Cardiac septum (tissue), 1 donor: ENCODE measurements around the gene IBA57. TPM values are rescaled to one million over a fixed set of nuclear protein-coding genes. Genes with fewer than 3 reads are reported as not detected.
A peak's percentile ranks its signal among the peaks of the same experiment; 100 is the strongest.
"Not testable (repeated sequence)": the region's sequence is repeated elsewhere in the genome, so short reads cannot be mapped to it uniquely, and the experiment has no call there.

ENCODE experiments used
- DNase-seq: peaks from one replicate; pipeline ENCODE4 v3.0.0-alpha.2; 2020; ENCODE audit warnings: low spot score
- intact Hi-C: fragments of 100-400 bp; cut with DNase I; formaldehyde crosslinking; loops from one replicate; pipeline ENCODE4 v1.14.0; 2022
- total RNA-seq: library from RNA; stranded (reverse); fragmentation: NEBNext Ultra II Directional; extraction: Animal tissue kit (Norgen Biotek cat#: 25700); gene quantifications from one replicate; pipeline ENCODE4 v1.2.1, GENCODE V29; 2021
- donor health status: DM: no; HTN: no; CAD: no.

The IBA57 gene
- total RNA-seq, 1 donor from 2014 or later: 16.6 TPM

- DNase-seq: peak; percentile 35
- intact Hi-C loops: no loop called here
Measured at GRCh38 chr1:228178737-228179684, 13.4 kb downstream of the IBA57 start.

- intact Hi-C loops: no loop called here
- DNase-seq: no peak
Measured at GRCh38 chr1:228180271-228180958, 14.8 kb downstream of the IBA57 start.

GRCh38 chr1:228180959-228181644 is 15.5 kb downstream of the IBA57 start:
- no peak for DNase-seq
- intact Hi-C loops: no loop called here

- DNase-seq: no peak
- intact Hi-C loops: no loop called here
Measured at GRCh38 chr1:228181645-228182034, 16.0 kb downstream of the IBA57 start.

GRCh38 chr1:228182296-228183030 is 16.9 kb downstream of the IBA57 start:
- intact Hi-C loops: no loop called here
- DNase-seq: no peak

GRCh38 chr1:228184152-228184551 is 18.5 kb downstream of the IBA57 start:
- intact Hi-C loops: no loop called here

GRCh38 chr1:228185641-228185965 is 20.0 kb downstream of the IBA57 start:
- intact Hi-C loops: no loop called here
- no peak for DNase-seq

More at GRCh38 chr1:228184152-228184551, 18.5 kb downstream of the IBA57 start:
- no peak for DNase-seq

- intact Hi-C loops: not testable (repeated sequence)
Measured at GRCh38 chr1:228188249-228188648, 22.6 kb downstream of the IBA57 start.

GRCh38 chr1:228190182-228190581 is 24.6 kb downstream of the IBA57 start:
- intact Hi-C loops: no loop called here
- no peak for DNase-seq

More at GRCh38 chr1:228188249-228188648, 22.6 kb downstream of the IBA57 start:
- DNase-seq: not testable (repeated sequence)

GRCh38 chr1:228190778-228191177 is 25.2 kb downstream of the IBA57 start:
- no peak for DNase-seq
- intact Hi-C loops: no loop called here

- DNase-seq: no peak
- intact Hi-C loops: no loop called here
Measured at GRCh38 chr1:228194436-228194835, 28.8 kb downstream of the IBA57 start.

GRCh38 chr1:228194921-228195812 is 29.6 kb downstream of the IBA57 start:
- intact Hi-C loops: no loop called here
- DNase-seq: peak; percentile 59

GRCh38 chr1:228197555-228198147 is 32.0 kb downstream of the IBA57 start:
- peak; percentile 75 for DNase-seq

GRCh38 chr1:228198977-228199590 is 33.5 kb downstream of the IBA57 start:
- intact Hi-C loops: no loop called here
- no peak for DNase-seq

More at GRCh38 chr1:228197555-228198147, 32.0 kb downstream of the IBA57 start:
- intact Hi-C loops: no loop called here

GRCh38 chr1:228204958-228205357 is 39.4 kb downstream of the IBA57 start:
- intact Hi-C loops: no loop called here
- peak; percentile 9 for DNase-seq

- intact Hi-C loops: no loop called here
- peak; percentile 64 for DNase-seq
Measured at GRCh38 chr1:228205526-228206436, 40.2 kb downstream of the IBA57 start.
